Stimulated activated naive CD8-positive, alpha-beta T cell treated with anti-CD3 and anti-CD28 coated beads, Interleukin-15, Interleukin-2, amounts not matched to agents 100 U/mL and 50 U/mL, for 24 hours (primary cell): ENCODE measurements around the gene EP400.

Source experiments
- ATAC-seq: fragments of 150-1000 bp; cut with Tn5 transposase; one replicate; pipeline ENCODE4 v1.10.0; 2021
- DNase-seq: peaks from one replicate; pipeline ENCODE4 v3.0.0; 2021

The EP400 gene

DNA sequence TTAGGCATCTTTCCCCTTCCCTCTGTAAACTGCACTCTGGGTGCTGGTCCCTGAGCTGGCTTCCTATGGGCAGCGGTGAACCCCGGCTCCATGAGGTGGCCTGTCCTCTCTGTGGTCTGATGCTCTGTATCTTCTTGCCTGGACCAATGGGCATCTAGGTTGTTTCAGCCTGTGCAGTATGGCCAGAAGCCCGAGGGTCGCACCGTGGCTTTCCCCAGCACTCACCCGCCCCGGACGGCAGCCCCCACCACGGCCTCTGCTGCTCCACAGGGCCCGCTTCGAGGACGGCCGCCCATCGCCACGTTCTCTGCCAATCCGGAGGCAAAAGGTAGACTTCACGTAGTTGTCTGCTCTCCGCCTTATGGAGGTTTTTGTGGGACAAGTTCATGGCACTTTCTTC, 70.1 kb downstream of the EP400 start:
- no peak for ATAC-seq
- no peak for DNase-seq

DNA sequence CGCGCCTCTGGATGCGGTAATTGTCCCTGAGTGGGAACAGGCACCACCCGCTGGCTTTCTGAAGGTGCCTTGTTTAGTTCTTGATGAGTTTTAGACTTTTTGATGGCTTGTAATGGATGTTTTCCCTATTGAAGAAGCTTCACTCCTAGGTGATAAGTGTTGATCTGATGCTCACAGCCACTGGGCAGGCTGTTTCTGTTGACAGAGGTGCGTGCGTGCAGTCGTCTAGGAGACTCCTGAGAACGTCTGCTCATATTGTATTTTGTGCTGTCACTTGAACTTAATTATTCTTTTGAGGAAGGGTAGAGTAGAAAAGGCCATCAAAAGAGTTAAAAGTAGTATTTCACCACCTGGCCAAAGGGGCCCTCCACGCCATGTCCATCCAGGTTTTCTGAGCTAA, 70.5 kb downstream of the EP400 start:
- ATAC-seq: no peak
- DNase-seq: no peak

DNA sequence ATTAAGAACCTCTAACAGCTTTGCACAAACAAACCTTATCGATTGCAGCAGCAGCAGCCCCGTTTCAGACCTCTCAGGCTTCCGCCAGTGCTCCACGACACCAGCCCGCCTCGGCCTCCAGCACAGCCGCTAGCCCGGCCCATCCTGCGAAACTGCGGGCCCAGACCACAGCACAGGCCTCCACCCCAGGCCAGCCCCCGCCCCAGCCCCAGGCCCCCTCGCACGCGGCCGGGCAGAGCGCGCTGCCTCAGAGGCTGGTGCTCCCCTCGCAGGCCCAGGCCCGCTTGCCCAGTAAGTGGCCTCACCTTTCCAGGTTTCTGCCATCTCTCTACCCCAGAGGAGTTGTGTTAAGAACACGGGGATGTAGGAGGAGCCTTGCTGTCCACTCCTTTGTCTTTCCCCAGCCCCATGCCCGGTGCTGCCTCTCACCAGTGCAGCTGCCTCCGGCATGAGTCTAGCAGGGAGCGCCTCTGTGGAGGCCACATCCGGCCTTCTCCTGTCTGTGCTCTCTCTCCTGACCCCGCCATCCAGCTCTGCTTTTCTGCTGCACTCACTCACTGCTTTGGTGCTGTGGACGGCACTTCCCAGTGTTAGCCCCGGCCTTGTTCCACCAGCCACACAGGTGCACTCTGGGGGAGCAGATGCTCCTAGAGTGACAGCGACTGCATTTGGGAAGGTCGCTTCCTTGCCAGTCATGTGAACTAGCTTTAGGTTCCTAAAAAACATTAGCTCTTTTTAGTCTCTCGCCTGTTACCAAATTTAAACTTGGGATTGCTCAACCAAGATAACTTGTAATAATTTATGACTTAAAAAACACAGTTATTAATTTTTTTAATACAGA, 71.5 kb downstream of the EP400 start:
- DNase-seq: no peak
- ATAC-seq: no peak

DNA sequence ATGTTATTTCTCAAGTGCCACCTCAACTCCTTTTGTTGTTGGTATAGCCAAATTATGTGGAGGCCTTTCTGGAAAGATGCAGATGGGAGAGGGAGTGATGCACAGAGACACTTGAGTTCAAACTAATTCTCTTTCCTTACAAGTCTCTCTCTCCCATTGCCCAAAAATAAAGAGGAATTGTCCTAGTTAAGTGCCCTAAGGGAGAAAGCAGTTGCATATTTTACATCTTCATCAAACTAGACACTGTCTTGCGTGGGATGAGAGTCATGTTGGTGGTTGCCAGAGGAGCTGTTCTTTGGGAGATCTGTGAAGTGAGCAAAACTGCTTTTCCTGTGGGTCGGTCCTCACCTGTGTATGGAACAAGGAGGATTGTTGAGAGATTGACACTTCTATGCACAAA, 72.2 kb downstream of the EP400 start:
- DNase-seq (no peak), ATAC-seq (no peak)

DNA sequence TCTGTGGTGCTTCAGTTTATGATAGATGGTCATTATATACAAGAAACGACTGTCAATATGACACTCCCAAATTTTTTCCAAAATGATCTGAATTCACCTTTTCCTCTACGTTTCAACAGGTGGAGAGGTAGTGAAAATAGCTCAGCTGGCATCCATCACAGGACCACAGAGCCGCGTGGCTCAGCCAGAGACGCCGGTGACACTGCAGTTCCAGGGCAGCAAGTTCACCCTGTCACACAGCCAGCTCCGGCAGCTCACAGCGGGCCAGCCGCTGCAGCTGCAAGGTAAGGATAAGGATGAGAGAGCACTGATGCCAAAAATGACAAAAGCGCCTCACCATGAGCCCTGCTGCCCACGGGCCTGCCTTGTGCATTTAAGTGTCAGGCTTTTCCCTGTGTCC, 73.9 kb downstream of the EP400 start:
- DNase-seq (no peak), ATAC-seq (no peak)

DNA sequence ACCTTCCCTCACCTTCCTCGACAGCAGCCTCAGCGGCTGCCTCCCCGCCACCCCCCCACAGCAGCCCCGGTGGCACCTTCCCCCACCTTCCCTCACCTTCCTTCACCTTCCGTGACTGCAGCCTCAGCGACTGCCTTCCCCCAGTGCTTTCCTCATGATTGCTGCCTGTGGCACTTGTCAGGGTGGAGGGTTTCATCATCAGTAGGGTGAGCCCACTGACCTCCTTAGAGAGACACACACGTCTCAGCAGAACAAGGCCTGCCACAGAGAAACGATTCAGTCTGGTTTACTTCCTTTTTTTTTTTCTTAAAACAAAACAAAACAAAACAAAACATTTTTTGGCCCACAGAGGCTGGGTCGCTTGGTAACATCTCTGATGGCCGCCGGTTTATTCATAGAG, 75.0 kb downstream of the EP400 start:
- DNase-seq (no peak), ATAC-seq (no peak)

DNA sequence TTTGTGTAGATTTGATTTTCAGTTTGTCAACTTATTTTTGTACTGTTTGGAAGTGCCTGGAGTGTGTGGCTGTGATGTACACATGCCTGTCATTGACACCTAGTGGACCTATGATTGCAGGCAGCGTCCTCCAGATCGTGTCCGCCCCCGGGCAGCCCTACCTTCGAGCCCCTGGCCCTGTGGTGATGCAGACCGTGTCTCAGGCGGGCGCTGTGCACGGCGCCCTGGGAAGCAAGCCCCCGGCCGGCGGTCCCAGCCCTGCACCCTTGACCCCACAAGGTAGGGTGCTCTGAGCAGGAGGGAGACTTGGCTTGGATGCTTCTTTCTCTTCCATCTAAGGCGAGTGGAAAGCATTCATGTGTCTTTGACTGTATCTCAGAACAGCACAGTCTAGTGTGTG, 75.8 kb downstream of the EP400 start:
- DNase-seq (no peak), ATAC-seq (no peak)

DNA sequence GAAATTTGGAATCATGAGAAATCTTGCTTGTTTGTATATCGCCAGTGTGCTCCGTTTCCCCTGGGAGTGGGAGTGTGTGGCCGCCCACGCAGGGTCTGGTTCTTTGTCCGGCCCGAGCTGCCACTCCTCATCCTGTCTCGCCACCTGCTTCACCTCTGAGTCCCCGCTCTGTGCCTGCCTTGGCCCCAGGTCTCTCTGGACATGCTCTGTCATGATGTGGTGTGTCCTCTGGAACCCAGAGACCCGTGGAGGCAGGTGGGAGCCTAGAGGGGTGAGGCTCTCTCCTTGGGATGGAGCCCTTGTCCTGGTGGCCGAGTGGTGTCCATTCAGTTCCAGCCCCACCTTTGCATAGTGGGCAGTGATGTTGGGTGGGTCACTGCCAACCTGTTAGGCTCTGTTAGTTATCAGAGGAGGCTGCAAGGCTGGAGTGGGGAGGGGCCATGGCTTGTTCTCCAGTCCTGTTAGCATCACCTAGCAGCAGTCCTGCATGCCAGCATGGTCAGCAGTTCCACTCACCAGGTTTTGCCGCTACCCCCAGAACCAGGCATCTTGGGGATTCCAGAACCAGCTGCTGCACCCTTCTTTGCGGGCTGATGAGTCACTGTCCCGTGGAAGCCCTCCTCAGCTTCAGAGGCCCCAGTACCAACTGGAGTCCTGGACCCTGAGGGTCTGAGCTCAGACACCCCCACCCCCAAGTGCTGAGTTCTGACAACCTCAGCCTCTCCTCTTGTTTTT, 76.5 kb downstream of the EP400 start:
- no peak for ATAC-seq
- DNase-seq: no peak

DNA sequence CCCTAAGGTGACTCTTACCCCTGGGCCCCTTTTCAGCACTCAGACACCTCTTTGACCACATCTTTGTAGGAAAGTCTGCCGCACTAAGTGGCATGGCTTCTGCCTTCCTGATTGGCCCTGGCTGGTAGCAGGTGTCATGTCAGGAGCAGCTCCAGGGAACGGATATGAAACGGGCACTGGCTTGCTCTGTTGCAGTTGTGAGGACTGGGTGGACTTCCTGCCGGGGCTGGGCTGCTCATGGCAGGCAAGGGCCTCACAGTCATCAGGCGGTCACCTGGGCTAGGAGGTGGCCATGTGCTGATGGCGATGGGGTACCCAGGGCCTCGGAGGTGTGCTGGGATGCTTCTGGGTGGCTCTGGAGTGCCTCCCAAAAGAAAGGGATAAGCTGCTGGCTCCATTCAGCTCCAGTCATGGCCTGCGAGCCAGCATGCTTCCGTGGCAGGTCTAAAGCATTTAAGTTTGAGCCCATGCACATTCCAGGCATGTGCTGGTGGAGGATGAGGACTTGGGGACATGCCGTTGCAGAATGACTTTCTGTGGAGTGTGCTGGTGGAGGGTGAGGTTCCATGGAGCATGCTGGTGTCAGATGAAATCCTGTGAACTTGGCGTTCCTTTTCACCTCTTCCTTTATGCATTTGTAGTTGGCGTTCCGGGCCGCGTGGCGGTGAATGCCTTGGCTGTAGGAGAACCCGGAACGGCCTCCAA, 77.2 kb downstream of the EP400 start:
- no peak for DNase-seq

DNA sequence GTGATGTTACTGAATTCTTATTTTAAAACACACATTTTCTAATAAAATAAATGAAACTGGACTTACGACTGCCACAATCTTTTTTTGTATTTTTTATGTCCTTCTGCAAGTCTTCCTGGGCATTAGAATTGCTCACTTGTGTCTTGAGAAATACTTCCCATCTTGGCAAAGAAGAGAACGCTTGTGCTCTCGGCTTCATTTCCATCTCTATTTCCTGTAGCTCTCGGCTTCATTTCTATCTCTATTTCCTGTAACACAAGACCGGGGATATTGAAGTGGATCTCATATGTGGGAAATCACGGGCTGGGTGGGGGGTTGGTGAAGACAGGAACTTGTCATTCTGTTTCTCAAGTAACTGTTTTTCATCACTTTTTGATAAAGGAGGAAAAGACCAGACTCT, 77.9 kb downstream of the EP400 start:
- ATAC-seq: no peak

More for the DNA sequence above, 77.2 kb downstream of the EP400 start:
- ATAC-seq: no peak

DNA sequence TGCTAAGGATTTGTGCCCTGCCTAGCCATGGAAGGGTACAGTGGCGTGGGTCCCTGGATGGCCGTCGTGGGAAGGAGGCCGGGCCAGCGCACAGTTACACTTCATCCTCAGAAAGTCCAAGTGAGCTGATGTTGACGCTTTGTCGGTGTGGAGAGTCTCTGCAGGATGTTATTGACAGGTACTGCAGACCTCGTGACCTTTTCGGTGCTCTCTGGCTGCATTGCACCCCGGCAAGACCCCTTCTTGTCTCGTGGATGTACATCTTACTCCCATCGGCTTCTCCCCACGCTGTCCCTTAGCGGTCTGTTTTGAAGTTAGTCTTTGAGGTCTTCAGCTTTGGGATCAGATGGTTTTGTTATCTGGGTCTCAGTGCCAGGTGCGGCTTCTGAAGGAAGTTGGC, 78.4 kb downstream of the EP400 start:
- ATAC-seq (no peak), DNase-seq (no peak)

More for the DNA sequence above, 77.9 kb downstream of the EP400 start:
- DNase-seq: no peak

DNA sequence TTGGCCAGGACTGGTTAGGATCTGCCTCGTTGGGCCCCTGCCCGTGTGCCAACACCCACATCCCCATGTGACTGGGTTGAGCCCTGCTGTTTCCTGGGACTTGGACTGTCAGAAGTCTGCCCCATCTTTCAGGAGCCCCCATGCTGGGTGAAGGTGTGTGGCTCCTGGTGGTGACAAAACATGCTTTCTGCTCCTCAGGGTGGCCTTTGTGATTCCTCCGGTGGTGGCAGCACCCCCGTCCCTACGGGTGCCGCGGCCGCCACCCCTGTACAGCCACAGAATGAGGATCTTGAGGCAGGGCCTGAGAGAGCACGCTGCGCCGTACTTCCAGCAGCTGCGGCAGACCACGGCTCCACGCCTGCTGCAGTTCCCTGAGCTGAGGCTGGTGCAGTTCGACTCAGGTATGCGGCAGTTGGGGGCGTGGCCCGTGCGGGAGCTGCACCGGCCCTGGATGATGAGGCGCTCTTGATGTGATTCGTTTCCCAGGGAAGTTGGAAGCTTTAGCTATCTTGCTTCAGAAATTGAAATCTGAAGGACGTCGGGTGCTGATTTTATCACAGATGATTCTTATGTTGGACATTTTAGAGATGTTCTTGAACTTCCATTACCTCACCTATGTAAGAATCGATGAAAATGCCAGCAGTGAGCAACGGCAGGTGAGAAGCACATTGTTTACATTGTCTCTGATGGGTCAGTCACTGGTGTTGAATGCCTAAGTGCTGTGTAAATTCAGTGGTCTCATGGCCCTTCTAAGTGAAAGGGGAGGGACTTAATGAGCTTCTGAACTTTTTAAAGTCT, 80.0 kb downstream of the EP400 start:
- no peak for DNase-seq
- ATAC-seq: no peak

DNA sequence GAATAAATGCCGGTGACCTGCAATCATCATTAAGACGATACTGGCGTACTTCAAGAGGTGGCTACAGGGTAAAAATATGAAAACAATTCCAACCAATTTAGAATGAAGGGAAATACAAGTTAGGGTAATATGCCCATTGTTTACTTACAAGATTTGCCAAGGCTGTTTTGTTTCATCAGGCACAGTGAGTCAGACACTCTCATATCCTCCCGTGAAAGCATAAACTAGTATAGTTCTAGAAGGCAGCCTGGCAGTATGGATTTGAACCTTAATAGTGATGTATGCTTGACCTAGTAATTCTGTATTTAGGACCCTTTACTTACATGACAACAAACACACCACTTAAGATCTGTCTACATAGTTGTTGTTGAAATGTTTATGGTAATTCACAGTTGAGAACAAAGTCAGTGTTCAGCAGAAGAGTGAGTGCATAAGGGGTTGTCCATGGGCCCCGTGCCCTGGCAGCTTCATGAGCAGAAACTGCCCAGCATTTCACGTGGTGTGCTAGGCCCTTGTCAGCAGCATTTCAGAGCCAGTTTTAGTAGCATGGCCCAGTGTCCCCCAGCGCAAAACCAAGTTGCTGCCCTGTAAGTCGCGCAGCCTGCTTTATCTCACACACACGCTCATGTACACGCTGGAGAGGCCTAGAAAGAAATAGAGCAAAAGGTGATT, 80.8 kb downstream of the EP400 start:
- DNase-seq: no peak

DNA sequence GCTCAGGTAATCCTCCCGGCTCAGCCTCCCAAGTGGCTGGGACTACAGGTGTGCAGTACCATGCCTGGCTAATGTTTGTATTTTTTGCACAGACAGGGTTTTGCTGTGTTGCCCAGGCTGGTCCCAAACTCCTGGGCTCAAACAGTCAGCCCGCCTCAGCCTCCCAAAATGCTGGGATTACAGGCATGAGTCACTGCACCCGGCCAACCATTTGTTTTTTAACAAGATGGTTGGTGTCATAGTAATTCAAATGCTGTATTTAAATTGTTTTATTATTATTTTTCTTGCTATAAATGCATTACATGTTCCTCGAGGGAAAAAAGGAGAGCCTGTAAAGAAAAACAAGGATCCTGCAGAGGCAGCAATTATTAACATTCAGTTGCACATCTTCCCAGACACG, 83.9 kb downstream of the EP400 start:
- no peak for DNase-seq
- ATAC-seq: no peak

More for the DNA sequence above, 80.8 kb downstream of the EP400 start:
- ATAC-seq: no peak

DNA sequence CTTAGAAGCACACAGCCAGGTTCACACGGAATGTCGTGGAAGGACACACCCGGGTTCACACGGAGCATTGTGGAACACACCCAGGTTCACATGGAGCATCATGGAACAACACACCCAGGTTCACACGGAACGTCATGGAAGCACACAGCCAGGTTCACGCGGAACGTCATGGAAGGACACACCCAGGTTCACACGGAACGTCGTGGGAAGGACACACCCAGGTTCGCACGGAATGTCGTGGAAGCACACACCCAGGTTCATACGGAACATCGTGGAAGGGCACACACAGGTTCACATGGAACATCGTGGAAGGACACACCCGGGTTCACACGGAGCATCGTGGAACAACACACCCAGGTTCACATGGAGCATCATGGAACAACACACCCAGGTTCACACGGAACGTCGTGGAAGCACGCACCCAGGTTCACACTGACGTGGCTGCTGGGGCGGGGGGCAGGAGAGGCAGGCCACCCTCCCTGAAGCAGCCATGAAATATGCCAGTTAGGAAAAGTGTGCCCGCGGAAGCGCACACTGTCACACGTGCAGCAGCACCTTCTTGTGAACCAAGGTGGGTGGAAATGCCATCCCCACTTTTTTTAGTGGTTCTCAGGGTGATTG, 86.4 kb downstream of the EP400 start:
- ATAC-seq (no peak), DNase-seq (no peak)

DNA sequence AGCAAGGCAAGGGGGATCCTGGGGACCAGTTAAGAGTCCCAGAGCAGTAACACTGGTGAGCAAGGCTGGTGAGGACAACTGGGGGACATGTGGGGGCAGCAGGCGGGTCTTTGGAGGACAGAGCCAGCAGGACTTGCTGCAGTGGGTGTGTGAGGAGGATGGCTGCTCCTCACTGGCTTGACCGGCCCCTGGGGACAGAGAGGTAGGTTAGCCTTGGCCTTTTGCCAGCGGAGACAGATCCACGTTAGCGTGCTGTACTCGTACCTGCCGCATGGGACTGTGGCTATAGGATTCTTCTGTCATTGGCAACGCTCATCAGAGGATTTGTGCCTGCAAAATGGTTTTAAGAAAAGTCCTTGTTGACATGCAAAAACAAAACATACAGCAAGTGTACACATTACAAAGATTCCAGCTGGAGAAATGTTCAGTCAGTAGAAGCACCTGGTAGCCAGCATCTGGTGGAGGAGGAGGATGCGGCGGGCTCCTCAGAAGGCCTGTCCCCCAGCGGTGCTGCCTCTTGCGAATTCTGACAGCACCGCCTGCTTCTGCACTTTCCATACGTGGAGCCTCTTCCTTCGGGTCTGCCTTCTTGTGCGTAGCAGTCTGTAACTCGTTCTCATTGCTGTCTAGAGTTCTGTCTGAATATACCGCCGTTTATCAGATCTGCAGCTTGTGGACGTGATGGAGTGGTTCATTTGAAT, 91.3 kb downstream of the EP400 start:
- ATAC-seq (no peak), DNase-seq (no peak)

DNA sequence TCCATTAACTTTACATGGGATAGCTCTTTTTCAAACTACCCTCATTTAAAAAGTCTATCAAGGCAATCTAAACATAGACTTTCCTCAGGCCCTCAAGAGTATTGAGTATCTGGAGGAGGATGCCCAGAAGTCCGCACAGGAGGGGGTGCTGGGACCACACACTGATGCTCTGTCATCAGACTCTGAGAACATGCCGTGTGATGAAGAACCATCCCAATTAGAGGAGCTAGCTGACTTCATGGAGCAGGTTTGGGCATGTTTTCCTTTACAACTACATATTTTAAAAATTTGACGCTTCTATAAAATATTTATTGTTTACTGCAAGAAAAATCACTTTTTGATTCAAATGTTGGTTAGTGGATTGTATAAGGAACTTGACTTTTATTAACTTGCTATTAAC, 93.5 kb downstream of the EP400 start:
- ATAC-seq (no peak), DNase-seq (no peak)

DNA sequence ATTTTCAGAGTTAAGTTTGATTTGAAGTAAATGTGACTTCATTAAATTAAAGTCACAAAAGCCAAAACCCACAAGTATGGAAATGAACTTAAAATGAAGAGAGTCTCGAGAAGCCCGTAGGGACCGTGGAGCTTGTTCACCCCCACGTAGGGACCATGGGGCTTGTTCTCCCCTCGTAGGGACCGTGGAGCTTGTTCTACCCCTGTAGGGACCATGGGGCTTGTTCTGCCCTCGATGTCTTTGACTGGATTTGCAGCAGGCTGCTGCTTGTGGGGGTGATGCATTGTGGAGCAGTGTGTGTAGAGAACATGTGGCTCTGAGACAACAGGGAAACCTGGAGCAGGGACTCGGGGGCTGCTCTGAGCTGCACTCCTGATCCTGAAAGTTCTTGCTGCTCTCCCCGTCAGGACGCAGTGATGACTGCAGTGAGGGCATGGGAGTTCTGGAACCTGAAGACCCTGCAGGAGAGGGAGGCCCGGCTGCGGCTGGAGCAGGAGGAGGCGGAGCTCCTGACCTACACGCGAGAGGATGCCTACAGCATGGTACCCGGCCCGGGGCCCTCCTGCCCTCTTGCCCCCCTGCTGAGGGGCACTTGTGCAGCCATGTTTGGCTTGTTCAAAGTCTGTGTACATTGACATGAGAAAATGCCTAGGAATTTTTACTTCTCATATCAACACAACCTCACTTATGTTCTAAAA, 94.2 kb downstream of the EP400 start:
- DNase-seq (no peak), ATAC-seq (no peak)

DNA sequence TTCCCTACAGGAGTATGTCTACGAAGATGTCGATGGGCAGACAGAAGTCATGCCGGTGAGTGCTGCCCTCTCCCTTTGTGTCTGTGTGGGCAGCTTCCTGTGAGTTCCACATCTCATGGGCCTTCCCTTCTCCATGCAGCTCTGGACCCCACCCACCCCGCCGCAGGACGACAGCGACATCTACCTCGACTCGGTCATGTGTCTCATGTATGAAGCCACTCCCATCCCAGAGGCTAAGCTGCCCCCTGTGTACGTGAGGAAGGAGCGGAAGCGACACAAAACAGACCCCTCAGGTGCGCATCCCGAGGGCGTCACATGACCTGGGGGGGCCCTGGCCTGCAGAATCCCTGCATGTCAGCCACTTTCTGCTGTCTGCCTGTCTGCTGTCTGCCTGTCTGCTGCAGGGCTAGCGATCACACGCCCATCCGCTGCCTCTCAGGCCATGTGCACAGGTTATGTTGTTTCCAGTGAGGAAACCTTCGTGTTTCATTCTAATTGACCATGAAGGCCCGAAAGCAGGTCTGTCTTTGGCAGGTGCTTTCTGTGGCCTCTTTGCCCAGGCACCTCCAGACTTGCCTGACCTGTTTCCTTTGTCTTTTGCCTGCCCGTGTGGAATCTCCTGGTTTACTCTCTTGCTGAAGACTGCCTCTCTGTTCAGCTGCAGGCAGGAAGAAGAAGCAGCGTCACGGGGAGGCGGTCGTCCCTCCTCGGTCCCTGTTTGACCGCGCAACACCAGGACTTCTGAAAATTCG, 95.1 kb downstream of the EP400 start:
- DNase-seq: no peak
- ATAC-seq: no peak
